BE2C (cell line): ENCODE results near the gene IGHMBP2.

ENCODE experiments used
- DNase-seq: peaks from one replicate; pipeline ENCODE4 v3.0.0-alpha.2; 2020
- H3K27me3 ChIP-seq: fragments of 250-450 bp; sonication (Bioruptor Pico); 2 replicates; pipeline ENCODE4 v1.5.1; 2020; ENCODE audit warnings: mild to moderate bottlenecking
- H3K36me3 ChIP-seq: fragments of 250-450 bp; sonication (Bioruptor Pico); 2 replicates; pipeline ENCODE4 v1.5.1; 2020; ENCODE audit warnings: mild to moderate bottlenecking
- H3K4me1 ChIP-seq: fragments of 250-450 bp; sonication (Bioruptor Pico); 2 replicates; pipeline ENCODE4 v1.5.1; 2020
- H3K4me3 ChIP-seq: 2 replicates; pipeline ENCODE4 v1.5.1; 2011; ENCODE audit warnings: low read depth, low read length
- H3K9me3 ChIP-seq: fragments of 250-450 bp; sonication (Bioruptor Pico); 2 replicates; pipeline ENCODE4 v1.5.1; 2020
- TF ChIP-seq, protein P1 (sequence below): IDR thresholded peaks from 2 replicates; pipeline ENCODE4 v1.5.1; 2012; ENCODE audit warnings: mild to moderate bottlenecking, low read depth, low read length

The IGHMBP2 gene

GRCh38 chr11:68862421-68862820 lies 41.3 kb upstream of the IGHMBP2 start:
- no peak for DNase-seq
- Histone ChIP-seq H3K4me1 (no peaks in the 10 kb centered on the region), H3K36me3 (no peaks in the 10 kb centered on the region), H3K27me3 (no peaks in the 10 kb centered on the region), H3K9me3 (peaks cover 2% of the 10 kb centered on the region; the same call in 1 of the 2 replicates), H3K4me3 (no peak overlapping the region)
- TF ChIP-seq, protein P1, sequence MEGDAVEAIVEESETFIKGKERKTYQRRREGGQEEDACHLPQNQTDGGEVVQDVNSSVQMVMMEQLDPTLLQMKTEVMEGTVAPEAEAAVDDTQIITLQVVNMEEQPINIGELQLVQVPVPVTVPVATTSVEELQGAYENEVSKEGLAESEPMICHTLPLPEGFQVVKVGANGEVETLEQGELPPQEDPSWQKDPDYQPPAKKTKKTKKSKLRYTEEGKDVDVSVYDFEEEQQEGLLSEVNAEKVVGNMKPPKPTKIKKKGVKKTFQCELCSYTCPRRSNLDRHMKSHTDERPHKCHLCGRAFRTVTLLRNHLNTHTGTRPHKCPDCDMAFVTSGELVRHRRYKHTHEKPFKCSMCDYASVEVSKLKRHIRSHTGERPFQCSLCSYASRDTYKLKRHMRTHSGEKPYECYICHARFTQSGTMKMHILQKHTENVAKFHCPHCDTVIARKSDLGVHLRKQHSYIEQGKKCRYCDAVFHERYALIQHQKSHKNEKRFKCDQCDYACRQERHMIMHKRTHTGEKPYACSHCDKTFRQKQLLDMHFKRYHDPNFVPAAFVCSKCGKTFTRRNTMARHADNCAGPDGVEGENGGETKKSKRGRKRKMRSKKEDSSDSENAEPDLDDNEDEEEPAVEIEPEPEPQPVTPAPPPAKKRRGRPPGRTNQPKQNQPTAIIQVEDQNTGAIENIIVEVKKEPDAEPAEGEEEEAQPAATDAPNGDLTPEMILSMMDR = no peak

DNA sequence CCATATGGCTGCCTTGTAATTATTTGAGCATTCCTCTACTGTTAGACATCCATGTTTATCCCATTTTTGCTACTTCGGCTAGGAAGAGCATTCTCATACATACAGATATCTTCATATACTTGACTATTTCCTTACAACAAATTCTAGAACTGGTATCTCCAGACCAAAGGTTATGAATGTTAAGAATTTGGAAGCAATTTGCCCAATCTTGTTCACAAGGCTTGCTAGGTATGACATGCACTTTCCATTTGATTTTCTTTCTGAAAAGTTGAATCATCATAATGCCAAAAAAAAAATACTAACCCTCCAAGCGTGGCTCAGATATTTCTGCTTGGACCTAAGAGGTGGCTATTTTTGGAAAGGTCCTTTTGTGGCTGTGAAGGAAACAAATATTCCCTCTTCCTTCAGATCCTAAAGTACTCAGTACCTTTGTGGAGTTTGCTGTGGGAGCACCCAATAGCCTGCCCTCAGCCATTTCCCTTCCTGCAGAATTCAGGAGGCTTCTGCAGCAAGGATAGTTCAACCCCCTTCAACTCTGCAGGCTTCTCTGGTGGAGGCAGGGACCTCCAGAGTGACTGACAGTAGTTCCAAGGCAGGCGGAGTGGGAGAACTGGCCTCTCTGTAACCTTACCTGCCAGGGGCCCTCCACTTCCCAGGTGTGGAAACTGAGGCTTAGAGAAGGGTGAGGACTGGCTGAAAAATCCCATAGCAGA lies 40.0 kb upstream of the IGHMBP2 start:
- TF ChIP-seq, protein P1 = no peak
- no peaks in the 10 kb centered on the region for H3K36me3 ChIP-seq
- peaks cover 2% of the 10 kb centered on the region; the same call in 1 of the 2 replicates for H3K9me3 ChIP-seq
- no peaks in the 10 kb centered on the region for H3K4me1 ChIP-seq
- DNase-seq = no peak
- no peaks in the 10 kb centered on the region for H3K27me3 ChIP-seq
- H3K4me3 ChIP-seq = no peak overlapping the region

- H3K36me3 ChIP-seq = no peaks in the 10 kb centered on the region
- no peak overlapping the region for H3K4me3 ChIP-seq
- peaks cover 2% of the 10 kb centered on the region; the same call in 1 of the 2 replicates for H3K9me3 ChIP-seq
- TF ChIP-seq, protein P1 = no peak
- no peaks in the 10 kb centered on the region for H3K27me3 ChIP-seq
- no peak for DNase-seq
- H3K4me1 ChIP-seq = no peaks in the 10 kb centered on the region
Measured at GRCh38 chr11:68865241-68865640, 38.5 kb upstream of the IGHMBP2 start.

DNA sequence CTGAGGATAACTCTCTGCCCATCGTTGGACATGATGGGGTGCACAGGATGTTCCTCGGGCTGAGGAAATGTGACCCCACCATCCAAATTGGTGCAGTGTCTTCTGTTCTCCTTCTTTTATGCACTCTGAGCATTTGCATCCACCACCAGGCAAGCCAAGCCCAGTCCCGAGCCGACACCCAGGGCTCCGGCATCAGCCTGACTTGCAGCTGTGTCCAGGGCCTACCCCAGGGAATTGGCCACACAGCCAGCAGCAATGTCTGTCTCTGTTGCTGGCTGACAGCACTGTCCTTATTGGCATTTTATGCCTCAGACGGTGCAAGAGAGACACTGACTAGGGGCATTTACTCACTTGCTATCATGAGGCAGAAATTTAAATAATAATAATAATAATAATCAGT lies 36.6 kb upstream of the IGHMBP2 start:
- TF ChIP-seq, protein P1 = no peak
- H3K36me3 ChIP-seq = no peaks in the 10 kb centered on the region
- H3K27me3 ChIP-seq = no peaks in the 10 kb centered on the region
- peaks cover 2% of the 10 kb centered on the region; the same call in 1 of the 2 replicates for H3K9me3 ChIP-seq
- H3K4me1 ChIP-seq = no peaks in the 10 kb centered on the region
- DNase-seq = peak; percentile 52
- H3K4me3 ChIP-seq = no peak overlapping the region

DNA sequence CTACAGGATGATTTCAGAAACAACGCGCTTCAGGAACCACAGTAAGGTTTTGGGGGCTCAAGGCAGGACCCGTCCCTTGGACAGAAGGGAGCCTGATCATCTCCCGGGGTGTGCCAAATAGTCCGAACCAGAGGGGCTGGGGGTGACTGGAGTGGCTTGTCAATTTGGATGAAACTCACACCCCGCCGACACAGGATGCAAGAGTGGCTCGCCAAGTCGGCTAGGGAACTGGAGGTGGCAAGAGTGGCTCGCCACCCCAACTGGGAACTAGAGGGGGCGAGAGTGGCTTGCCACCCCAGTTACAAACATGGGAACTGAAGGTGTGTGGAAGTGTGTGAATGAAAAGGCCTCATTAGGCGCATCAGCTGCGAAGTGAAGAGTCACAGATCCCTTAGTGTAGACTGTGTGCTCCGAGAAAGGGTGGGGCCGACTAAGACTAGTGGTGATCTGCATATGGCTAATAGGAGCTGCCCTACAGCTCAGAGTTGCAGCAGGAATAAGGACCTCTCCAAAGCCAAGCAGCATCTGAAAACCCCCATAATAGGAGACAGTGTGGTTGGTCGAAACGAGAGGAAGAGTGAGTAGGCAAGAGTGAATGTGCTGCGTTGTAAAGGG lies 35.4 kb upstream of the IGHMBP2 start:
- H3K27me3 ChIP-seq = no peaks in the 10 kb centered on the region
- no peaks in the 10 kb centered on the region for H3K4me1 ChIP-seq
- no peak overlapping the region for H3K4me3 ChIP-seq
- DNase-seq = no peak
- peaks cover 2% of the 10 kb centered on the region; the same call in 1 of the 2 replicates for H3K9me3 ChIP-seq
- no peaks in the 10 kb centered on the region for H3K36me3 ChIP-seq
- TF ChIP-seq, protein P1 = no peak

- no peaks in the 10 kb centered on the region for H3K27me3 ChIP-seq
- H3K9me3 ChIP-seq = no peaks in the 10 kb centered on the region
- H3K36me3 ChIP-seq = no peaks in the 10 kb centered on the region
- H3K4me1 ChIP-seq = no peaks in the 10 kb centered on the region
- H3K4me3 ChIP-seq = no peak overlapping the region
- DNase-seq = no peak
- TF ChIP-seq, protein P1 = no peak
Measured at GRCh38 chr11:68870470-68870869, 33.2 kb upstream of the IGHMBP2 start.
